Measurements from ENCODE around the gene PTPRA. TPM values are rescaled to one million over a fixed set of nuclear protein-coding genes. Genes with fewer than 3 reads are reported as not detected.
A peak's percentile ranks its signal among the peaks of the same experiment; 100 is the strongest.

PTPRA gene
- total RNA-seq, 1 donor from 2014 or later, result 59.9 TPM

GRCh38 chr20:2952766-2953165, 79.5 kb downstream of the PTPRA start:
- Mint-ChIP-seq H3K36me3 (ENCODE audit: low read depth, unreplicated experiment) (peaks cover 18% of the 10 kb centered on the region), H3K4me1 (ENCODE audit: unreplicated experiment) (peaks cover 3% of the 10 kb centered on the region), H3K27ac (ENCODE audit: unreplicated experiment) (no peak overlapping the region), H3K4me3 (ENCODE audit: unreplicated experiment) (no peak overlapping the region), H3K27me3 (ENCODE audit: unreplicated experiment) (no peaks in the 10 kb centered on the region), H3K9me3 (ENCODE audit: unreplicated experiment) (no peaks in the 10 kb centered on the region)
- no peak for DNase-seq (ENCODE audit: low spot score)
- no peak for TF ChIP-seq CTCF (IDR thresholded peaks at IDR 0.05; ENCODE audit: unreplicated experiment)

DNA sequence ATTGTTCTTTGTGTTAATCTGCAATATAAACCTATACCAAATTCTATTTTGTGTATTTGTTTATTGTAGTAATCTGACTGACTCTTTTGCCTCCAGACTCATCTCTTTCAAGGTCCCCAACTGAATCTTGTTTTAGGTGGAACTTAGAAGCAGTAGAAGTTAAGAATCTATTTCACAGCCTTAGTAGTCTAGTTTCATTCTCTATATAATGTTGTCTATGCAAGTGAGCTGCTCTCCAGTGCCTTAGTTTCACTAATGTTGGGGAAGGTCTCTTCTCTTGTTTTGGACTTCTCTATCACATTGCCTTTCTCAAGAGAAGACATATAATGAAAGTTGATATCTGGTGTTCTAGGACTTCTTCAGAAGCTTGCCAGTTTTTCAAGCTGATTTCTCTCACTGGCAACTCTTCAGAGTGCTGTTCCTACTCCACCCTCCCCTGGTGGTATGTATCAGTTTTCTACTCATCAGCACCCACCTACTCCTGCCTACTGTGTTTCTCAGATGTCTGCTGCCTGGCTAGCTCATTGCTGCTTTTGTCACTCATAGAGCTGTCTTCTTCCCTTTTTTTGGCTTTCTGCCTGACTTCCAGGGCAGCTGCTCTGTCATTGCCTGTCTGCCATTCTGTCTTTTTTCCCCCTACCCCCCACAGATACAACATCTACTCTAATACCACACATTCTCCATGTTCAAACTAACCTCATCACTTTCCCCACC, 82.1 kb downstream of the PTPRA start:
- TF ChIP-seq CTCF (IDR thresholded peaks at IDR 0.05; ENCODE audit: unreplicated experiment), result no peak
- no peak overlapping the region for H3K27ac Mint-ChIP-seq (ENCODE audit: unreplicated experiment)
- peaks cover 22% of the 10 kb centered on the region for H3K36me3 Mint-ChIP-seq (ENCODE audit: low read depth, unreplicated experiment)

GRCh38 chr20:2956480-2956879, 83.2 kb downstream of the PTPRA start:
- DNase-seq (ENCODE audit: low spot score), result no peak
- no peak overlapping the region for H3K27ac Mint-ChIP-seq (ENCODE audit: unreplicated experiment)

More for the DNA sequence above, 82.1 kb downstream of the PTPRA start:
- H3K9me3 Mint-ChIP-seq (ENCODE audit: unreplicated experiment), result no peaks in the 10 kb centered on the region
- no peaks in the 10 kb centered on the region for H3K27me3 Mint-ChIP-seq (ENCODE audit: unreplicated experiment)
- no peak overlapping the region for H3K4me3 Mint-ChIP-seq (ENCODE audit: unreplicated experiment)
- no peak for DNase-seq (ENCODE audit: low spot score)
- peaks cover 6% of the 10 kb centered on the region for H3K4me1 Mint-ChIP-seq (ENCODE audit: unreplicated experiment)

DNA sequence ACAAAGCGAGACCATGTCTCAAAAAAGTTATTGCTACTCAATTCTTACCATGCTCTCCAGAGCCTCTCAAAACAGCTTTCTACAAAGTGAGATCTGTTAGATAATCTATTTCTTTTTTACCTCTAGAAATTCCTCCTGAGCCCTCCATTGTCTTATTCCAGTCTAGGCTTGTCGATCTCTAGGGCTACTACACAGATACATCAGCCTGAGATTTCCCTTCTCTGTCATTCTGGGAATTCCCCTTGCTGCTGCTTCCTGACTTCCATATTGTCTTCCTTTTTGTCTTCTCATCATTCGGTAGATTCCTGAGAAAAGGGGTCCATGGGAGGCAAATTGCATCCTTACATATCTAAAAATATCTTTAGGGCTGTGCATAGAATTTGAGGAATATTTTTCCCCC, 94.6 kb downstream of the PTPRA start:
- H3K4me3 Mint-ChIP-seq (ENCODE audit: unreplicated experiment), result no peak overlapping the region
- TF ChIP-seq CTCF (IDR thresholded peaks at IDR 0.05; ENCODE audit: unreplicated experiment), result no peak
- peaks cover 5% of the 10 kb centered on the region for H3K36me3 Mint-ChIP-seq (ENCODE audit: low read depth, unreplicated experiment)
- H3K9me3 Mint-ChIP-seq (ENCODE audit: unreplicated experiment), result no peaks in the 10 kb centered on the region
- no peak for DNase-seq (ENCODE audit: low spot score)
- H3K27me3 Mint-ChIP-seq (ENCODE audit: unreplicated experiment), result no peaks in the 10 kb centered on the region
- peaks cover 6% of the 10 kb centered on the region for H3K4me1 Mint-ChIP-seq (ENCODE audit: unreplicated experiment)
- peak overlapping the region; percentile 84 for H3K27ac Mint-ChIP-seq (ENCODE audit: unreplicated experiment)

More at GRCh38 chr20:2956480-2956879, 83.2 kb downstream of the PTPRA start:
- H3K4me1 Mint-ChIP-seq (ENCODE audit: unreplicated experiment), result peaks cover 6% of the 10 kb centered on the region
- no peaks in the 10 kb centered on the region for H3K27me3 Mint-ChIP-seq (ENCODE audit: unreplicated experiment)
- no peak for TF ChIP-seq CTCF (IDR thresholded peaks at IDR 0.05; ENCODE audit: unreplicated experiment)
- peaks cover 20% of the 10 kb centered on the region for H3K36me3 Mint-ChIP-seq (ENCODE audit: low read depth, unreplicated experiment)
- no peak overlapping the region for H3K4me3 Mint-ChIP-seq (ENCODE audit: unreplicated experiment)
- H3K9me3 Mint-ChIP-seq (ENCODE audit: unreplicated experiment), result no peaks in the 10 kb centered on the region

- Mint-ChIP-seq H3K36me3 (ENCODE audit: low read depth, unreplicated experiment) (no peaks in the 10 kb centered on the region), H3K9me3 (ENCODE audit: unreplicated experiment) (no peaks in the 10 kb centered on the region), H3K27me3 (ENCODE audit: unreplicated experiment) (no peaks in the 10 kb centered on the region), H3K4me1 (ENCODE audit: unreplicated experiment) (peaks cover 6% of the 10 kb centered on the region), H3K27ac (ENCODE audit: unreplicated experiment) (no peak overlapping the region), H3K4me3 (ENCODE audit: unreplicated experiment) (no peak overlapping the region)
- TF ChIP-seq CTCF (IDR thresholded peaks at IDR 0.05; ENCODE audit: unreplicated experiment), result no peak
- DNase-seq (ENCODE audit: low spot score), result no peak
Measured at GRCh38 chr20:2972126-2972525, 98.8 kb downstream of the PTPRA start.
